H9 (cell line): ENCODE data around the gene ZNF727. TPM values are rescaled to one million over a fixed set of nuclear protein-coding genes. Genes with fewer than 3 reads are reported as not detected.

Experiments
- DNase-seq: peaks from one replicate; pipeline ENCODE4 v3.0.0-alpha.2; 2017
- H2AFZ ChIP-seq: one replicate; pipeline ENCODE4 v1.6.1; 2013; ENCODE audit warnings: mild to moderate bottlenecking, low read length, control low read depth, moderate library complexity
- H2AK5ac ChIP-seq: 2 replicates; pipeline ENCODE4 v1.6.1; 2013; ENCODE audit warnings: low read length, control low read depth, mixed read lengths; ENCODE audit not compliant: insufficient read length
- H2BK120ac ChIP-seq: one replicate; pipeline ENCODE4 v1.6.1; 2013; ENCODE audit warnings: low read depth, mild to moderate bottlenecking, low read length, control low read depth, inconsistent platforms; ENCODE audit not compliant: poor library complexity, severe bottlenecking
- H2BK12ac ChIP-seq: 2 replicates; pipeline ENCODE4 v1.6.1; 2013; ENCODE audit warnings: low read length, control low read depth, mixed read lengths, low read depth; ENCODE audit not compliant: insufficient read length
- H2BK15ac ChIP-seq: 2 replicates; pipeline ENCODE4 v1.6.1; 2013; ENCODE audit warnings: low read depth, low read length, control low read depth
- H2BK20ac ChIP-seq: one replicate; pipeline ENCODE4 v1.6.1; 2013; ENCODE audit warnings: low read depth, mild to moderate bottlenecking, low read length, control low read depth, inconsistent platforms; ENCODE audit not compliant: poor library complexity, severe bottlenecking
- H2BK5ac ChIP-seq: 2 replicates; pipeline ENCODE4 v1.6.1; 2013; ENCODE audit warnings: low read length, control low read depth, mixed read lengths; ENCODE audit not compliant: insufficient read length
- H3K14ac ChIP-seq: 2 replicates; pipeline ENCODE4 v1.6.1; 2013; ENCODE audit warnings: low read length, control low read depth; ENCODE audit not compliant: insufficient read depth
- H3K18ac ChIP-seq: 2 replicates; pipeline ENCODE4 v1.6.1; 2013; ENCODE audit warnings: low read depth, mild to moderate bottlenecking, mixed read lengths, low read length, control low read depth; ENCODE audit not compliant: insufficient read length
- H3K23ac ChIP-seq: 2 replicates; pipeline ENCODE4 v1.6.1; 2013; ENCODE audit warnings: low read length, control low read depth, mixed read lengths, low read depth; ENCODE audit not compliant: insufficient read length
- H3K23me2 ChIP-seq: 2 replicates; pipeline ENCODE4 v1.6.1; 2013; ENCODE audit warnings: low read depth, mild to moderate bottlenecking, mixed read lengths, low read length, control low read depth; ENCODE audit not compliant: insufficient read length, poor library complexity, severe bottlenecking
- H3K27ac ChIP-seq: 2 replicates; pipeline ENCODE4 v1.5.1; 2013; ENCODE audit warnings: low read length, control low read depth, mixed read lengths, low read depth; ENCODE audit not compliant: insufficient read length
- H3K27me3 ChIP-seq: 2 replicates; pipeline ENCODE4 v1.6.1; 2013; ENCODE audit warnings: low read length, control low read depth, inconsistent platforms; ENCODE audit not compliant: insufficient read depth
- H3K4ac ChIP-seq: 2 replicates; pipeline ENCODE4 v1.6.1; 2013; ENCODE audit warnings: low read depth, mild to moderate bottlenecking, control low read depth, inconsistent platforms, low read length, moderate library complexity
- H3K4me1 ChIP-seq: 2 replicates; pipeline ENCODE4 v1.6.1; 2013; ENCODE audit warnings: low read length, control low read depth, inconsistent platforms; ENCODE audit not compliant: insufficient read depth
- H3K4me2 ChIP-seq: 2 replicates; pipeline ENCODE4 v1.6.1; 2013; ENCODE audit warnings: low read length, control low read depth, mixed read lengths; ENCODE audit not compliant: insufficient read length, insufficient read depth
- H3K56ac ChIP-seq: 2 replicates; pipeline ENCODE4 v1.6.1; 2013; ENCODE audit warnings: low read depth, mild to moderate bottlenecking, mixed read lengths, low read length, control low read depth; ENCODE audit not compliant: insufficient read length
- H3K79me1 ChIP-seq: 2 replicates; pipeline ENCODE4 v1.6.1; 2013; ENCODE audit warnings: low read depth, mild to moderate bottlenecking, moderate library complexity, low read length, control low read depth, inconsistent platforms; ENCODE audit not compliant: insufficient read depth, poor library complexity, severe bottlenecking
- H3K79me2 ChIP-seq: 2 replicates; pipeline ENCODE4 v1.6.1; 2013; ENCODE audit warnings: low read length, control low read depth, inconsistent platforms; ENCODE audit not compliant: insufficient read depth
- H3K9ac ChIP-seq: 2 replicates; pipeline ENCODE4 v1.6.1; 2013; ENCODE audit warnings: low read length, control low read depth, mixed read lengths; ENCODE audit not compliant: insufficient read length; ENCODE audit errors: extremely low read depth
- H3K9me3 ChIP-seq: one replicate; pipeline ENCODE4 v1.6.1; 2013; ENCODE audit warnings: low read depth, low read length, inconsistent platforms; ENCODE audit not compliant: control insufficient read depth
- H3T11ph ChIP-seq: one replicate; pipeline ENCODE4 v1.6.1; 2013; ENCODE audit warnings: mild to moderate bottlenecking, low read length, control low read depth, inconsistent platforms
- H4K20me1 ChIP-seq: one replicate; pipeline ENCODE4 v1.6.1; 2013; ENCODE audit not compliant: control insufficient read depth, insufficient read length, insufficient read depth
- H4K5ac ChIP-seq: 2 replicates; pipeline ENCODE4 v1.6.1; 2013; ENCODE audit warnings: low read depth, mild to moderate bottlenecking, mixed read lengths, low read length, control low read depth; ENCODE audit not compliant: insufficient read length
- H4K8ac ChIP-seq: replicated peaks from 2 replicates; pipeline ENCODE4 v1.6.1; 2013; ENCODE audit warnings: low read length, control low read depth, mixed read lengths, low read depth; ENCODE audit not compliant: insufficient read length
- H4K91ac ChIP-seq: 2 replicates; pipeline ENCODE4 v1.6.1; 2013; ENCODE audit warnings: low read depth, mild to moderate bottlenecking, moderate library complexity, mixed read lengths, low read length, control low read depth; ENCODE audit not compliant: insufficient read length
- H3K27ac Mint-ChIP-seq, 3 experiments: 2 replicates in 2 of 3; 3 replicates in 1 of 3; pipeline ENCODE4 v1.8.0; 2020 to 2021; ENCODE audit warnings: mixed read lengths in 3 of 3, mild to moderate bottlenecking in 1 of 3, moderate library complexity in 1 of 3
- H3K27me3 Mint-ChIP-seq: 2 replicates; pipeline ENCODE4 v1.8.0; 2021; ENCODE audit warnings: low read depth, mild to moderate bottlenecking, moderate library complexity, mixed read lengths
- H3K36me3 Mint-ChIP-seq, 3 experiments: 2 replicates in 2 of 3; 3 replicates in 1 of 3; pipeline ENCODE4 v1.8.0; 2020 to 2021; ENCODE audit warnings: low read depth in 3 of 3, mixed read lengths in 3 of 3; ENCODE audit not compliant: insufficient read depth in 1 of 3
- H3K4me1 Mint-ChIP-seq, 2 experiments: 2 replicates each; pipeline ENCODE4 v1.8.0; 2020; ENCODE audit warnings: mixed read lengths in 2 of 2
- H3K4me3 Mint-ChIP-seq, 2 experiments: 2 replicates in 1 of 2; 3 replicates in 1 of 2; pipeline ENCODE4 v1.8.0; 2020 to 2021; ENCODE audit warnings: mild to moderate bottlenecking in 2 of 2, mixed read lengths in 2 of 2, moderate library complexity in 1 of 2
- H3K9me3 Mint-ChIP-seq, 2 experiments: 2 replicates in 1 of 2; 3 replicates in 1 of 2; pipeline ENCODE4 v1.8.0; 2020; ENCODE audit warnings: mild to moderate bottlenecking in 2 of 2, mixed read lengths in 2 of 2, moderate library complexity in 1 of 2
- WGBS: extraction: QIAGEN DNeasy Blood & Tissue Kit; methylation state at CpG from one replicate; pipeline ENCODE4 v1.1.7; 2013; ENCODE audit warnings: missing lambda C conversion rate, low lambda C conversion rate, mixed read lengths; ENCODE audit not compliant: insufficient read length; ENCODE audit errors: extremely low coverage; 5-methylcytosine and 5-hydroxymethylcytosine counted together
- total RNA-seq: library from RNA; stranded (reverse); gene quantifications from 2 replicates; pipeline ENCODE4 v1.2.1, GENCODE V29; 2021
- TF ChIP-seq, protein P1 (sequence below): fragments of 200-600 bp; sonication (generic); conservative IDR thresholded peaks from 3 replicates; pipeline ENCODE4 v1.8.0; 2021; ENCODE audit warnings: antibody characterized with exemption, mild to moderate bottlenecking

Gene ZNF727
- total RNA-seq, 1 experiment from 2014 or later: not detected

DNA sequence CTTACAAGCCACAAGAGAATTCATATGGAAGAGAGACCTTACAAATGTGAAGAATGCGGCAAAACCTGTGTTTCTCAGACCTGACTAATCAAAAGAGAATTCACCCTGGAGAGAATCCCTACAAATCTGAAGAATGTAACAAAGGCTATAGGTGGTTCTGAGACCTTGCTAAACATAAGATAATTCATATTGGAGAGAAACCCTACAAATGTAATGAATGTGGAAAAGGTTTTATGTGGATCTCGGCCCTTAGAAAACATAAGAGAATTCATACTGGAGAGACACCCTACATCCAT, 33.4 kb downstream of the ZNF727 start:
- H3K9ac ChIP-seq: no peak overlapping the region
- H2BK12ac ChIP-seq: no peak overlapping the region
- no CpG with 5 or more reads among the region's 2 CpGs for WGBS
- no peaks in the 10 kb centered on the region for H3K79me1 ChIP-seq
- no peak overlapping the region for H3K27ac Mint-ChIP-seq
- peaks cover 94 to 95% of the 10 kb centered on the region in 2 experiments for H3K9me3 Mint-ChIP-seq
- H3K36me3 Mint-ChIP-seq: peaks cover 11 to 56% (median 12%) of the 10 kb centered on the region in 3 experiments; a peak in 5 of 7 replicates
- H2AFZ ChIP-seq: no peak overlapping the region
- H4K20me1 ChIP-seq: no peaks in the 10 kb centered on the region
- TF ChIP-seq, protein P1, sequence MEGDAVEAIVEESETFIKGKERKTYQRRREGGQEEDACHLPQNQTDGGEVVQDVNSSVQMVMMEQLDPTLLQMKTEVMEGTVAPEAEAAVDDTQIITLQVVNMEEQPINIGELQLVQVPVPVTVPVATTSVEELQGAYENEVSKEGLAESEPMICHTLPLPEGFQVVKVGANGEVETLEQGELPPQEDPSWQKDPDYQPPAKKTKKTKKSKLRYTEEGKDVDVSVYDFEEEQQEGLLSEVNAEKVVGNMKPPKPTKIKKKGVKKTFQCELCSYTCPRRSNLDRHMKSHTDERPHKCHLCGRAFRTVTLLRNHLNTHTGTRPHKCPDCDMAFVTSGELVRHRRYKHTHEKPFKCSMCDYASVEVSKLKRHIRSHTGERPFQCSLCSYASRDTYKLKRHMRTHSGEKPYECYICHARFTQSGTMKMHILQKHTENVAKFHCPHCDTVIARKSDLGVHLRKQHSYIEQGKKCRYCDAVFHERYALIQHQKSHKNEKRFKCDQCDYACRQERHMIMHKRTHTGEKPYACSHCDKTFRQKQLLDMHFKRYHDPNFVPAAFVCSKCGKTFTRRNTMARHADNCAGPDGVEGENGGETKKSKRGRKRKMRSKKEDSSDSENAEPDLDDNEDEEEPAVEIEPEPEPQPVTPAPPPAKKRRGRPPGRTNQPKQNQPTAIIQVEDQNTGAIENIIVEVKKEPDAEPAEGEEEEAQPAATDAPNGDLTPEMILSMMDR: no peak
- no peaks in the 10 kb centered on the region for H3K79me2 ChIP-seq
- no peak overlapping the region for H3K27ac ChIP-seq
- no peak for DNase-seq
- no peak overlapping the region for H4K5ac ChIP-seq
- no peak overlapping the region for H3K56ac ChIP-seq
- H2BK15ac ChIP-seq: no peak overlapping the region
- H4K91ac ChIP-seq: no peak overlapping the region
- no peak overlapping the region for H3K23ac ChIP-seq
- H3K18ac ChIP-seq: no peak overlapping the region
- peaks cover 95% of the 10 kb centered on the region for H3K9me3 ChIP-seq
- H3K23me2 ChIP-seq: no peaks in the 10 kb centered on the region
- H3K27me3 ChIP-seq: no peaks in the 10 kb centered on the region
- no peak overlapping the region for H3K4me3 Mint-ChIP-seq
- no peak overlapping the region for H2AK5ac ChIP-seq
- H3K27me3 Mint-ChIP-seq: no peaks in the 10 kb centered on the region
- no peaks in the 10 kb centered on the region for H3K4me1 ChIP-seq
- no peak overlapping the region for H2BK120ac ChIP-seq
- no peak overlapping the region for H2BK20ac ChIP-seq
- H4K8ac ChIP-seq: no peak overlapping the region
- H3K14ac ChIP-seq: no peak overlapping the region
- no peak overlapping the region for H3K4me2 ChIP-seq
- H3K4me1 Mint-ChIP-seq: no peaks in the 10 kb centered on the region
- no peak overlapping the region for H2BK5ac ChIP-seq
- no peak overlapping the region for H3T11ph ChIP-seq
- H3K4ac ChIP-seq: no peak overlapping the region
